Upper lobe of left lung (tissue), 4 donors: ENCODE data around the gene ZNF326.

ENCODE experiments used
- POLR2A ChIP-seq, 4 donors: fragments of 450-650 bp; IDR thresholded peaks; one replicate each; pipeline ENCODE4 v1.5.1; 2016 to 2017; ENCODE audit warnings: antibody characterized with exemption in 4 of 4, mild to moderate bottlenecking in 2 of 4
- TF ChIP-seq, protein P1 (sequence below), 6 experiments: fragments of 450-650 bp in 4 of 6; fragments of 200-600 bp in 2 of 6; sonication (generic) in 2 of 6; IDR thresholded peaks; one replicate each; pipeline ENCODE4 v1.5.1; 2016 to 2019; ENCODE audit warnings: antibody characterized with exemption in 6 of 6

DNA sequence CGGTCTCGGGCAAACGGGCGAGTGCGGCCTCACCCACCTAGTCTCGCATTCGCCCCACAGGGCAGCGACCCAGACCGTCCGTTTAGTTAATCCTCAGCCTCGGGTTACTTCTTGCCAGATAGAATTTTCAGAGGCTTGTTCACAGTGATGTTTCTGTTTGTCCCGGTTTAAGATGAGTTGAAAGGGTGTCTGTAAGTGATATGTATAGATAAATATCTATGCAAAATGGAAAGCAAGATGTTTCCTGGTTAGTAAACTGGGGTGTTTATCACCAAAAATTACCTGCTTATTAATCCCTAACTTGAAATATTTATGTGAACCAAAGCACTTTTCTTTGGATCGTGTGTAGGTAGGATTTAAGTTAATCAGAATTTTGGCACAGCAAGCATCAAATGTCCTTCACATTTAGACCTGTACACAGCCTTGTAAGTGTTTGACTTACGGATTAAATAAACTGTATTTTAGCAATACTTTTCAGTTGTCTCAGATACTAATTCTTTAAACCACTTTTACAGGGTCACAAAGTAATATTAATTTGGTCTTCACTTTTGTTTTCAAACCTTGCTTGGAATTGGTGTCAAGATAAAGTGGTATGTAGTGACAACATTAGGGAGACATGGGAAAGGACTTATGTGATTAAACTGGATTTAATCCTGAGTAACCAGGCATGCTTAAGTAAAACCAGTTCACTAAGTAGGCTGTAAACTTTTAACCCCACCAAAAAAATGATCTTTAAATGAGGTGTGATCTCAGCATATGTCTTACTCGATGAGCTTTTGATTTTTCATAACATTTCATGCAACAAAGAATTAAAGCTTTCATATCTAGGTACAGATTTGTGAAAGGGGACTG is 914 bp downstream of the ZNF326 start:
- TF ChIP-seq, protein P1, sequence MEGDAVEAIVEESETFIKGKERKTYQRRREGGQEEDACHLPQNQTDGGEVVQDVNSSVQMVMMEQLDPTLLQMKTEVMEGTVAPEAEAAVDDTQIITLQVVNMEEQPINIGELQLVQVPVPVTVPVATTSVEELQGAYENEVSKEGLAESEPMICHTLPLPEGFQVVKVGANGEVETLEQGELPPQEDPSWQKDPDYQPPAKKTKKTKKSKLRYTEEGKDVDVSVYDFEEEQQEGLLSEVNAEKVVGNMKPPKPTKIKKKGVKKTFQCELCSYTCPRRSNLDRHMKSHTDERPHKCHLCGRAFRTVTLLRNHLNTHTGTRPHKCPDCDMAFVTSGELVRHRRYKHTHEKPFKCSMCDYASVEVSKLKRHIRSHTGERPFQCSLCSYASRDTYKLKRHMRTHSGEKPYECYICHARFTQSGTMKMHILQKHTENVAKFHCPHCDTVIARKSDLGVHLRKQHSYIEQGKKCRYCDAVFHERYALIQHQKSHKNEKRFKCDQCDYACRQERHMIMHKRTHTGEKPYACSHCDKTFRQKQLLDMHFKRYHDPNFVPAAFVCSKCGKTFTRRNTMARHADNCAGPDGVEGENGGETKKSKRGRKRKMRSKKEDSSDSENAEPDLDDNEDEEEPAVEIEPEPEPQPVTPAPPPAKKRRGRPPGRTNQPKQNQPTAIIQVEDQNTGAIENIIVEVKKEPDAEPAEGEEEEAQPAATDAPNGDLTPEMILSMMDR (IDR thresholded peaks at IDR 0.05), result no peak
- no peak for TF ChIP-seq POLR2A (IDR thresholded peaks at IDR 0.05)
